Stimulated activated CD8-positive, alpha-beta memory T cell treated with anti-CD3 and anti-CD28 coated beads, Interleukin-12 subunit alpha, Interleukin-12 subunit beta, amount 100 ng/mL, for 4 hours (primary cell): ENCODE measurements around the gene RPL27A.

Experiments
- DNase-seq: peaks from one replicate; pipeline ENCODE4 v3.0.0-alpha.2; 2020; ENCODE audit warnings: low read depth

RPL27A gene

GRCh38 chr11:8701891-8702597 is 19.5 kb downstream of the RPL27A start:
- no peak for DNase-seq

DNA sequence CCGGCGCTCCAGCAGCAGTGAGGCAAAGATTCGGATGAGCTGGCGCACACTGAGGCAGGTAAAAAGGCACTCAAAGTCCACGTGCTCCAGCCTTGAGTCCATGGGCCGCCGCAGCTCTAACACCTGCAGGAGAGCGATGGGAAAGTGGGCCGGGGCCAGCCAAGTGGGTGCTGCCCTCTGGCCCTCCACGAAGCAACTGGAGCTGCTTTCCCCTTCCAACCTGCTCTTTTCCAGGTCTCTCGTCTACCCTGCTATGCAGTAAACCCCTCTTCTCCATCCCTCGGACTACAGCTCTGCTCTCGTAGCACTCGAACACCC is 20.0 kb downstream of the RPL27A start:
- no peak for DNase-seq

DNA sequence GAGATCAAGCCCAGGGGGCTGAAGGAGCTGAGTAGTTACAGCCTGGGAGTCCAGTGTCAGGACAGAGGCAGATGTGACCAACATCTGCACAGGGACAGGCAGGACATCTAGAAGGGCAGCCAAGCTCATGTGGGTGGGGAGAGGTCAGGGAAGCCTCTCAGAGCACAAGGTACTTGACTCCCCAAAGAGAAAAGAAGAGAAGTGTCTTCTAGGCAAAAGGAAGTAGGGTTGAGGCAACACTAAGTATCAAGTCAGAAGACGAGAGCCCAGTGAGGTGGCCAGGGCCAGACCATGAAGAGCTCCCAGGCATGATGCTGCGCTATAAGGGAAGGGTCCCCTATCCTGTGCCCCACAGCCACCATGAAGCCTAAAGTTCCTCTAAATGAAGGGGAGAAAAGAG is 21.5 kb downstream of the RPL27A start:
- no peak for DNase-seq

DNA sequence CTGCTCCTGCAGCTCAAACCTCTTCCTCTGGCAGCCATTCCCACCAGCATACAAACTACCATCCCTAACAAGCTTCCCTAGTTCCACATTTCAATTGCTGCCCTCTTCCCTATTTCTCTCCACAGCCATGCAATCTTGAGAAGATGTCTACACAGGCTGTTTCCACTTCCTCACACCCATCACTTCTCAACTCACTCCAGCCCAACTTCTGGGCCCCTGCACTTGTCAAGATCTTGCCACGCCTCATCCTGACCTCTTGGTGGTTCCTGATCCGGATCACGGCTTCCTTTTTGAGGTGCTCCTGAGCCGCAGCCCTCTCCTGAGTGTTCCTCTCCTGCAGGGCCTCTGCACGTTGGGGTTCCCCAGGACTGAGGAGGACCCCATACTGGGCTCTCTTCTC is 22.6 kb downstream of the RPL27A start:
- no peak for DNase-seq

DNA sequence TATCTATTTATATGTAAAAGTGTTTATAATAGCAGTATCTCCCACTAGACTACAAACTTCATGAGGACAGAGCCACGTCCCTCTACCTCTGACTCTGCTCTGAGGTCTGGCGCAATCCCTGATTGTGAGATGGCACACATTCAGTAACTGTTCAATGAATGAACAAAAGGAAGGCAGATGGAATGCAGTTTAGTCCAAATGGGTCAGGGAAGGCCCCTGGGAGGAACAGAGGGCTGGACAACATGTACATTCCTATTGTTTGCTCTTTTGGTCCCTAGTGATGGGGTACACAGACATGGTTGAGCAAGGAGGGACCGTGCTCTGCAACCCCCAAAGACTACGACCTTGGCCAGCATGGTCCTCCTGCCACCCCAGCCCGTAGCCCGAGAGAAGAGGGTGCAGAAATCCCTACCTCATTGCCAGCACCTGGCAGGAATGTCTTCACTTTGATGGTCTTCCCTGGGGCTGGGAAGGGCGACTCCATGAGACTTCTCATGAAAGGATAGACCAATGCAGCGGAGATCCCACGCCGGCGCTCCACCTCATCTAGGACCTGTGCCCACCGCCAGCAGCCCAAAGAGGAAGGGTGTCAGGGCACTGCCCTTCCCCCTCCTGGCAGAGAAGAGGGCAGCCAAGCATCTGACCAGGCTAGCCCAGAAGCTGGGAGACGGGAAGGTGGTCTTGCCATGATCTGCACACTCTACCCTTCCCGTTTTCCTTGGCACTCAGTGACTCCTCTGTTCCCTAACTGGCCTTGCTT is 24.3 kb downstream of the RPL27A start:
- DNase-seq: no peak

DNA sequence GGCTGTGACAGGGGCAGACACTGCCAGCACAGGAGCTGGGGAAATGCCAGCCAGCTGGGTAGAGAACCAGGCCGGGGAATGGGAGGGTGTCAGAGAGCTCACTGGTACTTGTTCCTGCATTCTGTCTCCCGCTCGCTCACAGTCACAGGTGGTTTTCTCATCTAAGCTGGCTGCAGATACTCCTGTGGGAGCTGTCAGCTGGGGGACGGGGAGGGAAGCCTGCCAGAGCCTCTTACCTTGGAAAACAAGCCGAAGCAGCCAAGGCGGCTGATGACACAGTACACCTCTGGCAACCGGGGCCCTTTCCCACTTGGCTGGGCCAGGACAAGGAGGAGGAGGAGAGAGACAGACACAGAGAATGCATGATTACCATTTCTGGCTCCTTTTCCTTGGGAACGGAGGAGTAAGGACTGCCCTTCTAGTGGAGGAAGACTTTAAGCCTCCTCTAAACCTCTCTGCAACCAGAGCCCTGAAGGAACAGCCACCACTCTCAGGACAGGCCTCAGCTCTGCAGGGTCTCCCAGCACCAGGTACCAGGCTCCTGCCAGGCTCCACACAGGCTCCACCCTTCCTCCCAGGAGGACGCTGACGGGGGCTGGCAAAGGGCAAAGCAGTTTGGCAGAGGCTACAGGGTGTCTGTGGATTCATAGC is 25.1 kb downstream of the RPL27A start:
- no peak for DNase-seq

GRCh38 chr11:8709002-8709672 is 26.5 kb downstream of the RPL27A start:
- DNase-seq: no peak

DNA sequence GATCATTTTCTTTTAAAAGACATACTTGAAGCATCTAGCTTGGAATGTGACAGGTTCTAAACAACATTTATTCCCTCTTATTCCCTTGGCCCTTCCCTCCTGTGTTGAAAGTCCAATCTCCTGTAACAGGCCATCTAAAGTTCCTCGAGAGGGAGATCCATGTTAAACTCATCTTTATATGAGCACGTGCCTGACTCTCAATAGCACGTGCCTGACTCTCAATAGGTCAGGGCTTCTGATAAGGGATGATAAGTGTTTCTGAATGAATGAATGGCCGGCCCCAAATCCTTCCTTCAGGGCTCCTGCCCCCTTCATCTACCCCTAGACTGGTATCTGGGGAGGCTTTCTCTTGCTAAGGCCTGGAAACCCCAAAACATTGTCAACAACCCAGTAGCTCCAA is 27.2 kb downstream of the RPL27A start:
- DNase-seq: no peak

- DNase-seq: no peak
Measured at GRCh38 chr11:8711895-8712442, 29.4 kb downstream of the RPL27A start.

GRCh38 chr11:8712506-8712905 is 29.9 kb downstream of the RPL27A start:
- no peak for DNase-seq

DNA sequence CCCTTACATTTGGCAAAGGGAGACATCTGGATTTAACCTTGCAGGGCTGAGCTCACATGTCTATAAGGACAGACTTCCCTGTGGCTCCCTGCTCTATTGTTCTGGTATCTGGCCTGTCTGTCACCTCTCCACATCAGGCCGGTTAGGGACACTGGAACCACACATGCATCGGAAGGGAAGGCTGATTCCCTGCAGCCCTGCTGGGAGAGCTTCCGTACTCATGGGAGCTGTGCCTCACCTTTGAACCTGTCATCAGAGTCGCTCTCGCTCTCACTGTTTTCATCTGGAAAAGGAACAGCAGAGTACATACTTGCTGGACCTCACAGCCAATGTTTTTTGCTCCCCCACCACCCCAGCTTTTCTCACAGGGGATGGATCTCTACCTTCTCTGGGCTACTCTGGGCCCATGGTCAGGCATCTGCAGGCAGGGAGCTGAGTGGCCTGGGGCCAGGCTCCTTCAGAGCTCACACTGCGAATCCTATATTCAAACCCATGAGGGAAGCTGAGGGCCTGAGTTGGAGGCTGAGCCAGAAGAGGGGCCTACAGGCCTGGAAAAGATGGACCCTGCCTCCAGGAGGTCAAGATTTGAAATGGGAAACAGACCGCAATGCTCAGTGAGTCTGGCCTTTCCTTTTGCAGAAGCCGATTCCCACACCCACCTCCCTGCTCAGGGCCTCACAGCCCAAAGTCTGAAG is 31.3 kb downstream of the RPL27A start:
- no peak for DNase-seq

- DNase-seq: no peak
Measured at GRCh38 chr11:8714622-8715225, 32.1 kb downstream of the RPL27A start.

- DNase-seq: no peak
Measured at GRCh38 chr11:8715501-8715900, 32.9 kb downstream of the RPL27A start.

- DNase-seq: no peak
Measured at GRCh38 chr11:8717544-8717875, 34.9 kb downstream of the RPL27A start.

DNA sequence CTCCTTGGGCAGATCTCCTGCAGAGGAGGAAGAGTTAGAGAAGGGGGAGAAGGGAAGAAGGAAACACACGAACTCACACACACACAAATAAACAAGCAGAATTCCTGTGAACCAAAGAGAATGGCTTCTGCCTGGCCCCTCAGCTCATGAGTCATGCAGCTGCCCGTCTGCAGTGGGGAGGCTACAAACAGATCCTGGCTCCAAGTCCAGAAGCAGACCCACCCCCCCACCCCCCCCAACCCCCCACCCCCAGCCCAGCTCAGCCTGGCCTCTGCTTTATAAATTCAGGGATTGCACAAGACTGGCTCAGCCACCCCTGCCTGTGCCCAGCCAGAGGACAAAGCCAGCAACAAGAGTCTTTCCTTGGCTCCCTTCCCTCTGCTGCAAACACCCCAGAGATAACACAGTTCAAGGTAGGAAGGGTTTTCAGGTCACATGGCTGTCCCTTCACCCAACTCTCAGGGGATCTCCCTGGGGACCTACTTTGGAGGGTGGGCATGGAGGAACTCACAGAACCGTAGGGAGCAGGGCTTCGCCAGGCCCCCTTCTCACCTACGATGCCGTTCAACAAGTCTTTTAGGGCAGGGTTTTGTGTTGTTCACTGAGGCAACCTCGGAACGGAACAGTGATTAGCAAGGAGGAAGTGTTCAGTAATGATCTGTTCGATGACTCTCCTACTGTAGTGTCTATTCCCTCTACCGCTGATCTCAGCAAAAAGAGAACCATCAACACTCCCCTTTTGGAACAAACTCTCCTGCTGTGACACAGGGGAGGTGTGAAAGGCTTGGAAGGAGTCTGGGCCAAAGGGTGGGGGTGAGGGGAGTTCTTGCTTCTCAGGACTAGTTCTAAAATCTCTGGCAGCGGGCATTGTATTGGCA is 35.5 kb downstream of the RPL27A start:
- DNase-seq: no peak

DNA sequence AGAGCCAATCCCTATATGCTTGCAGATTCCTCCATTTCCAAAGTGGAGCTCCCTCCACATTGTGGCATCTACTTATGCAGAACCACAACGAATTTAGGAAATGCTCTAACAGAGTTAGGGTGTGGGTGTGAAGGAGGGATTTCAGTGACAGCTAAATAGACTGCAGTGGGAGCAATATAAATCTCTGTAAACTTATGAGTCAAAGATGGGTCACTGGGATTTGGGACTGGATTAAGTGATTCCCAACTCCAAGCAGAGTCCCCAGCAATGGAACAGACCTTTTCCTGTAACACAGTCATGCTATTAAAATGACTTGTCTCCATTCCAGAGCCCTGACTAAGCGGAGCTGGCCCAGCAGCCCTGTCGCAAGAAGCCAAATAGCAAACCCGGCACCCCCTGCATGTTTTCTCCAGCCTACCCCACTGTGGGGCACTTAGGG is 36.6 kb downstream of the RPL27A start:
- DNase-seq: no peak

- DNase-seq: no peak
Measured at GRCh38 chr11:8719721-8720120, 37.1 kb downstream of the RPL27A start.

GRCh38 chr11:8720352-8720751 is 37.8 kb downstream of the RPL27A start:
- no peak for DNase-seq

DNA sequence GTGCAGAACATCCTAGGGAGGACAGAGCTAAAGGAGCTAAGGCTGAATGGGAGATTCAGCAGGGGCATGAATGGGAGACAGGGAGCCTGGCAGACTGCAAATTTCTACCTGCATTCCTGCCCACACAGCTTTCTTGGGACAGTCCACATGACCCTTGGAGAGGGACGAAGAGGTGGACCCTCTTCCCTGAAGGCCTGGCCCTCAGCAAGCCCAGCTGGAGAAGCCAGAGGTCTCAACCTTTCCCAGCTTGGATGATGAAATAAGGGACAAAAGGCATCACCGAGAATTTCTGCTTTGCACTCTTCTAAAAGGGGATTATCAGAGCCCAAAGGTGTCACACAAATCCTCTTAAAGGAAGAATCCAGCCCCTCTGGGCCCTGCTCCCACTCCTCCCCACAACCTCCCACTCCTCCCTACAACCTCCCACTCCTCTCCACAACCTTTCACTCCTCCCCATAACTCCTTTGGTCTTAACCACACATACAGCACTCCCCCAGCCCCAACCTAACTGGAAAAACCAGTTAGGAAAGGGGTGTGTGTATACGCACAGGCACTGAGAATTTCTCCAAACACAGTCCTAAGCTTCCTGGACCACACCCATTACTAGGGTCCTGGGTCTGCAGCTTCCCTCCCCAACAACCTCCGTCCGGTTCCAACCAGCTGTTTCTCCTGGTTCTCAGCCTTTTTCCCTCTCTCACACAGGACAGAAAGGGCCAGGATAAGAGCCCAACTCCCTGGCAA is 38.4 kb downstream of the RPL27A start:
- no peak for DNase-seq
